Peyer's patch (tissue), 4 donors: ENCODE measurements around the gene ANO2. TPM values are rescaled to one million over a fixed set of nuclear protein-coding genes. Genes with fewer than 3 reads are reported as not detected.

Experiments used
- DNase-seq, 3 donors: peaks; one replicate each; pipeline ENCODE4 v3.0.0-alpha.2; 2017 to 2019
- H3K27ac ChIP-seq, 4 donors: fragments of 200-600 bp; sonication (generic); one replicate each; pipeline ENCODE4 v1.5.1; 2016 to 2019
- H3K27me3 ChIP-seq, 2 donors: fragments of 200-600 bp; sonication (generic); one replicate each; pipeline ENCODE4 v1.5.1; 2019
- H3K36me3 ChIP-seq, 3 donors: fragments of 200-600 bp; sonication (generic); one replicate each; pipeline ENCODE4 v1.5.1; 2016 to 2019
- H3K4me1 ChIP-seq, 4 donors: fragments of 200-600 bp; sonication (generic); one replicate each; pipeline ENCODE4 v1.5.1; 2016 to 2019
- H3K4me3 ChIP-seq, 4 donors: fragments of 200-600 bp; sonication (generic); 1 replicate in 3 of 4; 2 replicates in 1 of 4; pipeline ENCODE4 v1.5.1; 2016 to 2019; ENCODE audit warnings: mild to moderate bottlenecking in 1 of 4
- H3K9me3 ChIP-seq, 4 donors: fragments of 200-600 bp; sonication (generic); one replicate each; pipeline ENCODE4 v1.5.1; 2016 to 2019; ENCODE audit warnings: mild to moderate bottlenecking in 1 of 4
- CTCF ChIP-seq, 6 experiments: fragments of 450-650 bp in 4 of 6; fragments of 200-600 bp in 2 of 6; sonication (generic) in 1 of 6; IDR thresholded peaks; one replicate each; pipeline ENCODE4 v1.5.1; 2017 to 2019; ENCODE audit warnings: antibody characterized with exemption in 6 of 6, mild to moderate bottlenecking in 3 of 6, moderate library complexity in 1 of 6
- POLR2A ChIP-seq, 2 donors: fragments of 450-650 bp; IDR thresholded peaks; one replicate each; pipeline ENCODE4 v1.5.1; 2017; ENCODE audit warnings: antibody characterized with exemption in 2 of 2, mild to moderate bottlenecking in 2 of 2, moderate library complexity in 2 of 2
- total RNA-seq, 4 donors: library from RNA; depleted of rRNA; stranded (reverse); fragments of >200 nt; gene quantifications; one replicate each; pipeline ENCODE4 v1.1.0, GENCODE V29; 2016

The ANO2 gene
- total RNA-seq, 4 donors from 2014 or later, result 0.53 to 23.9 (median 5.8) TPM

GRCh38 chr12:5746917-5747316 lies 198.1 kb downstream of the ANO2 start:
- TF ChIP-seq CTCF (IDR thresholded peaks at IDR 0.05), result no peak
- no peak for TF ChIP-seq POLR2A (IDR thresholded peaks at IDR 0.05)
- no peak overlapping the region for H3K27ac ChIP-seq
- H3K4me1 ChIP-seq, result no peaks in the 10 kb centered on the region
- H3K9me3 ChIP-seq, result no peaks in the 10 kb centered on the region
- H3K36me3 ChIP-seq, result no peaks in the 10 kb centered on the region
- H3K4me3 ChIP-seq, result no peak overlapping the region
- no peak for DNase-seq
- H3K27me3 ChIP-seq, result no peaks in the 10 kb centered on the region

GRCh38 chr12:5746036-5746908 lies 198.8 kb downstream of the ANO2 start:
- Histone ChIP-seq H3K9me3 (no peaks in the 10 kb centered on the region), H3K27ac (no peak overlapping the region), H3K36me3 (no peaks in the 10 kb centered on the region), H3K4me1 (no peaks in the 10 kb centered on the region), H3K27me3 (no peaks in the 10 kb centered on the region), H3K4me3 (no peak overlapping the region)
- no peak for DNase-seq
- TF ChIP-seq CTCF (IDR thresholded peaks at IDR 0.05) (no peak), POLR2A (IDR thresholded peaks at IDR 0.05) (no peak)

GRCh38 chr12:5745251-5745888 lies 199.7 kb downstream of the ANO2 start:
- H3K4me3 ChIP-seq, result no peak overlapping the region
- peak; percentile 25 to 81 (median 66) for DNase-seq
- TF ChIP-seq POLR2A (IDR thresholded peaks at IDR 0.05), result no peak
- TF ChIP-seq CTCF (IDR thresholded peaks at IDR 0.05), result peak in 4 of 6 experiments; percentile 55 to 75 (median 68)
- H3K27ac ChIP-seq, result no peak overlapping the region
- H3K36me3 ChIP-seq, result no peaks in the 10 kb centered on the region
- no peaks in the 10 kb centered on the region for H3K4me1 ChIP-seq
- H3K9me3 ChIP-seq, result no peaks in the 10 kb centered on the region
- H3K27me3 ChIP-seq, result no peaks in the 10 kb centered on the region

GRCh38 chr12:5742258-5742657 lies 202.8 kb downstream of the ANO2 start:
- TF ChIP-seq CTCF (IDR thresholded peaks at IDR 0.05), result no peak
- TF ChIP-seq POLR2A (IDR thresholded peaks at IDR 0.05), result no peak
- Histone ChIP-seq H3K27ac (no peak overlapping the region), H3K4me3 (no peak overlapping the region), H3K9me3 (no peaks in the 10 kb centered on the region), H3K36me3 (no peaks in the 10 kb centered on the region), H3K4me1 (no peaks in the 10 kb centered on the region), H3K27me3 (no peaks in the 10 kb centered on the region)
- DNase-seq, result no peak

- H3K27ac ChIP-seq, result no peak overlapping the region
- H3K9me3 ChIP-seq, result no peaks in the 10 kb centered on the region
- TF ChIP-seq POLR2A (IDR thresholded peaks at IDR 0.05) (no peak), CTCF (IDR thresholded peaks at IDR 0.05) (no peak)
- H3K4me3 ChIP-seq, result no peak overlapping the region
- no peaks in the 10 kb centered on the region for H3K4me1 ChIP-seq
- H3K36me3 ChIP-seq, result no peaks in the 10 kb centered on the region
- H3K27me3 ChIP-seq, result no peaks in the 10 kb centered on the region
- DNase-seq, result no peak
Observed at GRCh38 chr12:5739917-5740316, 205.1 kb downstream of the ANO2 start.
